OCI-LY3 (cell line): ENCODE data around the gene SCN8A.

Experiments used
- H2AFZ ChIP-seq: fragments of 200-600, 300-600 bp; shearing (Covaris generic); 2 replicates; pipeline ENCODE4 v1.6.0; 2014; ENCODE audit warnings: antibody characterized with exemption, low read depth, low read length
- H3K27ac ChIP-seq: fragments of 200-600, 300-600 bp; sonication (generic); 2 replicates; pipeline ENCODE4 v1.5.1; 2014; ENCODE audit warnings: mild to moderate bottlenecking, low read length, moderate library complexity, mixed read lengths
- H3K27me3 ChIP-seq: fragments of 200-600, 300-600 bp; sonication (generic); 2 replicates; pipeline ENCODE4 v1.6.1; 2014; ENCODE audit warnings: low read depth, low read length, mixed read lengths
- H3K36me3 ChIP-seq: fragments of 200-600, 300-600 bp; sonication (generic); replicated peaks from 2 replicates; pipeline ENCODE3; 2014; ENCODE audit warnings: low read depth, low read length, mixed read lengths
- H3K4me1 ChIP-seq: fragments of 300-600, 200-600 bp; sonication (generic); 2 replicates; pipeline ENCODE4 v1.6.1; 2014; ENCODE audit warnings: low read length, mixed read lengths
- H3K4me2 ChIP-seq: fragments of 200-600, 300-600 bp; sonication (generic); 2 replicates; pipeline ENCODE4 v1.6.1; 2014; ENCODE audit warnings: low read length, mixed read lengths
- H3K4me3 ChIP-seq: fragments of 300-600, 200-600 bp; sonication (generic); 2 replicates; pipeline ENCODE4 v1.5.1; 2014; ENCODE audit warnings: antibody characterized with exemption, mild to moderate bottlenecking, low read length, moderate library complexity
- H3K79me2 ChIP-seq: fragments of 300-600, 200-600 bp; shearing (Covaris generic); 2 replicates; pipeline ENCODE4 v1.6.1; 2014; ENCODE audit warnings: mild to moderate bottlenecking, low read length, mixed read lengths
- H3K9ac ChIP-seq: fragments of 300-600, 200-600 bp; shearing (Covaris generic); 2 replicates; pipeline ENCODE4 v1.6.0; 2014; ENCODE audit warnings: mild to moderate bottlenecking, low read length, moderate library complexity
- H3K9me3 ChIP-seq: fragments of 200-600, 300-600 bp; shearing (Covaris generic); 2 replicates; pipeline ENCODE4 v1.6.1; 2014; ENCODE audit warnings: low read length, mixed read lengths; ENCODE audit not compliant: insufficient read depth
- H4K20me1 ChIP-seq: fragments of 200-600, 300-600 bp; sonication (generic); 2 replicates; pipeline ENCODE4 v1.6.1; 2016; ENCODE audit warnings: low read length, mixed read lengths; ENCODE audit not compliant: insufficient read depth
- CTCF ChIP-seq: fragments of 200-600, 300-600 bp; sonication (generic); IDR thresholded peaks from 2 replicates; pipeline ENCODE4 v1.5.1; 2014; ENCODE audit warnings: antibody characterized with exemption, low read length, low read depth
- EZH2phosphoT487 ChIP-seq: fragments of 200-600 bp; shearing (Covaris generic); IDR thresholded peaks from 2 replicates; pipeline ENCODE4 v1.6.1; 2018; ENCODE audit warnings: antibody characterized with exemption, mixed run types, low read depth

Gene SCN8A

GRCh38 chr12:51726931-51727330 is 135.9 kb downstream of the SCN8A start:
- Histone ChIP-seq H3K9me3 (no peaks in the 10 kb centered on the region), H3K36me3 (no peaks in the 10 kb centered on the region), H3K4me2 (no peak overlapping the region), H4K20me1 (no peaks in the 10 kb centered on the region), H3K79me2 (no peaks in the 10 kb centered on the region), H3K9ac (no peak overlapping the region), H3K4me3 (no peak overlapping the region), H3K27ac (no peak overlapping the region), H3K4me1 (no peaks in the 10 kb centered on the region), H3K27me3 (no peaks in the 10 kb centered on the region), H2AFZ (no peak overlapping the region)
- TF ChIP-seq EZH2phosphoT487 (no peak), CTCF (no peak)

- no peak overlapping the region for H3K9ac ChIP-seq
- H3K27ac ChIP-seq = no peak overlapping the region
- H3K4me1 ChIP-seq = no peaks in the 10 kb centered on the region
- no peaks in the 10 kb centered on the region for H4K20me1 ChIP-seq
- no peaks in the 10 kb centered on the region for H3K9me3 ChIP-seq
- H3K4me3 ChIP-seq = no peak overlapping the region
- no peaks in the 10 kb centered on the region for H3K27me3 ChIP-seq
- H3K79me2 ChIP-seq = no peaks in the 10 kb centered on the region
- no peak overlapping the region for H2AFZ ChIP-seq
- H3K36me3 ChIP-seq = no peaks in the 10 kb centered on the region
- H3K4me2 ChIP-seq = no peak overlapping the region
- TF ChIP-seq CTCF (no peak), EZH2phosphoT487 (no peak)
Measured at GRCh38 chr12:51729331-51729730, 138.3 kb downstream of the SCN8A start.

GRCh38 chr12:51730745-51731144 is 139.7 kb downstream of the SCN8A start:
- no peak overlapping the region for H2AFZ ChIP-seq
- TF ChIP-seq CTCF (no peak), EZH2phosphoT487 (no peak)

GRCh38 chr12:51740536-51740935 is 149.5 kb downstream of the SCN8A start:
- no peak overlapping the region for H3K4me2 ChIP-seq
- H4K20me1 ChIP-seq = no peaks in the 10 kb centered on the region
- H3K27ac ChIP-seq = no peak overlapping the region
- no peaks in the 10 kb centered on the region for H3K27me3 ChIP-seq
- no peak overlapping the region for H3K9ac ChIP-seq
- TF ChIP-seq CTCF (no peak), EZH2phosphoT487 (no peak)
- H2AFZ ChIP-seq = no peak overlapping the region
- no peaks in the 10 kb centered on the region for H3K79me2 ChIP-seq
- H3K9me3 ChIP-seq = no peaks in the 10 kb centered on the region
- H3K36me3 ChIP-seq = no peaks in the 10 kb centered on the region
- no peaks in the 10 kb centered on the region for H3K4me1 ChIP-seq
- H3K4me3 ChIP-seq = no peak overlapping the region

More at GRCh38 chr12:51730745-51731144, 139.7 kb downstream of the SCN8A start:
- no peaks in the 10 kb centered on the region for H4K20me1 ChIP-seq
- H3K36me3 ChIP-seq = no peaks in the 10 kb centered on the region
- H3K9me3 ChIP-seq = no peaks in the 10 kb centered on the region
- H3K4me1 ChIP-seq = no peaks in the 10 kb centered on the region
- H3K27me3 ChIP-seq = no peaks in the 10 kb centered on the region
- H3K27ac ChIP-seq = no peak overlapping the region
- H3K4me3 ChIP-seq = no peak overlapping the region
- no peaks in the 10 kb centered on the region for H3K79me2 ChIP-seq
- H3K9ac ChIP-seq = no peak overlapping the region
- H3K4me2 ChIP-seq = no peak overlapping the region
